Ishikawa (cell line): ENCODE measurements around the gene NTN1.

Experiments used
- CEBPB ChIP-seq: IDR thresholded peaks from 2 replicates; pipeline ENCODE4 v1.6.1; 2012
- CREB1 ChIP-seq: IDR thresholded peaks from 2 replicates; pipeline ENCODE4 v1.6.1; 2012; ENCODE audit warnings: low read depth
- EGR1 ChIP-seq: IDR thresholded peaks from 2 replicates; pipeline ENCODE4 v1.6.1; 2012
- EP300 ChIP-seq: IDR thresholded peaks from 2 replicates; pipeline ENCODE4 v1.6.1; 2012; ENCODE audit warnings: borderline replicate concordance
- FOXM1 ChIP-seq: IDR thresholded peaks from 2 replicates; pipeline ENCODE4 v1.6.1; 2012; ENCODE audit warnings: low read depth, borderline replicate concordance
- NFIC ChIP-seq: IDR thresholded peaks from 2 replicates; pipeline ENCODE4 v1.6.1; 2012
- RAD21 ChIP-seq: IDR thresholded peaks from 2 replicates; pipeline ENCODE4 v1.6.1; 2012; ENCODE audit warnings: low read depth
- TAF1 ChIP-seq: IDR thresholded peaks from 2 replicates; pipeline ENCODE4 v1.6.1; 2012; ENCODE audit warnings: low read depth, mild to moderate bottlenecking
- TCF12 ChIP-seq: IDR thresholded peaks from 2 replicates; pipeline ENCODE4 v1.6.1; 2012; ENCODE audit warnings: low read depth
- TEAD4 ChIP-seq: IDR thresholded peaks from 2 replicates; pipeline ENCODE4 v1.6.1; 2012
- YY1 ChIP-seq: IDR thresholded peaks from 2 replicates; pipeline ENCODE4 v1.6.1; 2012; ENCODE audit warnings: low read depth
- ZBTB7A ChIP-seq: IDR thresholded peaks from 2 replicates; pipeline ENCODE4 v1.6.1; 2012; ENCODE audit warnings: low read depth
- TF ChIP-seq, protein P1 (sequence below): IDR thresholded peaks from 2 replicates; pipeline ENCODE4 v1.6.1; 2012
- TF ChIP-seq, protein P2 (sequence below): IDR thresholded peaks from 2 replicates; pipeline ENCODE4 v1.6.1; 2012
- TF ChIP-seq, protein P3 (sequence below): IDR thresholded peaks from 2 replicates; pipeline ENCODE4 v1.6.1; 2012; ENCODE audit warnings: low read depth, mild to moderate bottlenecking

NTN1 gene

DNA sequence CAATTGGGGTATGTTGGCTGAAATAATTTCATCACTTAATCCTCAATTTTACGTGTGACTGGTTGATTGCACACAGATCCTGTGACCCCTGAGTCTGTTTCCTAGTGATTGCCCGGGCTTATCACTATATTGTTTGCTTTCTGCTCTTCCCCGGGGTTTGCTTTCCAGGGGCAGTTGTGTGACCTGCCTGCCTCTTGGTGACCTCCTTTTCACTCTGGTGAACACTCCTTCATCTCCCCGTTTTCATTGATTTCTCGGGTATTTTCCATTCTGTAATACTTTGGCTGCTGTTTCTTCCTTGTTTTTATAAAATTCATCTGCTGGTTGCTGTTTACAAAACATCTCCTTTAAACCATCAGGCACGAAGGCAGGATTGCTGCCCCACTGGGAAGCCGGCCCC, 36.0 kb downstream of the NTN1 start:
- TF ChIP-seq, protein P1, sequence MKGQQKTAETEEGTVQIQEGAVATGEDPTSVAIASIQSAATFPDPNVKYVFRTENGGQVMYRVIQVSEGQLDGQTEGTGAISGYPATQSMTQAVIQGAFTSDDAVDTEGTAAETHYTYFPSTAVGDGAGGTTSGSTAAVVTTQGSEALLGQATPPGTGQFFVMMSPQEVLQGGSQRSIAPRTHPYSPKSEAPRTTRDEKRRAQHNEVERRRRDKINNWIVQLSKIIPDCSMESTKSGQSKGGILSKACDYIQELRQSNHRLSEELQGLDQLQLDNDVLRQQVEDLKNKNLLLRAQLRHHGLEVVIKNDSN = no peak
- TF ChIP-seq CREB1 (no peak), TEAD4 (no peak), NFIC (no peak), TAF1 (no peak)
- TF ChIP-seq, protein P2, sequence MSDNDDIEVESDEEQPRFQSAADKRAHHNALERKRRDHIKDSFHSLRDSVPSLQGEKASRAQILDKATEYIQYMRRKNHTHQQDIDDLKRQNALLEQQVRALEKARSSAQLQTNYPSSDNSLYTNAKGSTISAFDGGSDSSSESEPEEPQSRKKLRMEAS = no peak
- TF ChIP-seq, protein P3, sequence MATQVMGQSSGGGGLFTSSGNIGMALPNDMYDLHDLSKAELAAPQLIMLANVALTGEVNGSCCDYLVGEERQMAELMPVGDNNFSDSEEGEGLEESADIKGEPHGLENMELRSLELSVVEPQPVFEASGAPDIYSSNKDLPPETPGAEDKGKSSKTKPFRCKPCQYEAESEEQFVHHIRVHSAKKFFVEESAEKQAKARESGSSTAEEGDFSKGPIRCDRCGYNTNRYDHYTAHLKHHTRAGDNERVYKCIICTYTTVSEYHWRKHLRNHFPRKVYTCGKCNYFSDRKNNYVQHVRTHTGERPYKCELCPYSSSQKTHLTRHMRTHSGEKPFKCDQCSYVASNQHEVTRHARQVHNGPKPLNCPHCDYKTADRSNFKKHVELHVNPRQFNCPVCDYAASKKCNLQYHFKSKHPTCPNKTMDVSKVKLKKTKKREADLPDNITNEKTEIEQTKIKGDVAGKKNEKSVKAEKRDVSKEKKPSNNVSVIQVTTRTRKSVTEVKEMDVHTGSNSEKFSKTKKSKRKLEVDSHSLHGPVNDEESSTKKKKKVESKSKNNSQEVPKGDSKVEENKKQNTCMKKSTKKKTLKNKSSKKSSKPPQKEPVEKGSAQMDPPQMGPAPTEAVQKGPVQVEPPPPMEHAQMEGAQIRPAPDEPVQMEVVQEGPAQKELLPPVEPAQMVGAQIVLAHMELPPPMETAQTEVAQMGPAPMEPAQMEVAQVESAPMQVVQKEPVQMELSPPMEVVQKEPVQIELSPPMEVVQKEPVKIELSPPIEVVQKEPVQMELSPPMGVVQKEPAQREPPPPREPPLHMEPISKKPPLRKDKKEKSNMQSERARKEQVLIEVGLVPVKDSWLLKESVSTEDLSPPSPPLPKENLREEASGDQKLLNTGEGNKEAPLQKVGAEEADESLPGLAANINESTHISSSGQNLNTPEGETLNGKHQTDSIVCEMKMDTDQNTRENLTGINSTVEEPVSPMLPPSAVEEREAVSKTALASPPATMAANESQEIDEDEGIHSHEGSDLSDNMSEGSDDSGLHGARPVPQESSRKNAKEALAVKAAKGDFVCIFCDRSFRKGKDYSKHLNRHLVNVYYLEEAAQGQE = no peak

DNA sequence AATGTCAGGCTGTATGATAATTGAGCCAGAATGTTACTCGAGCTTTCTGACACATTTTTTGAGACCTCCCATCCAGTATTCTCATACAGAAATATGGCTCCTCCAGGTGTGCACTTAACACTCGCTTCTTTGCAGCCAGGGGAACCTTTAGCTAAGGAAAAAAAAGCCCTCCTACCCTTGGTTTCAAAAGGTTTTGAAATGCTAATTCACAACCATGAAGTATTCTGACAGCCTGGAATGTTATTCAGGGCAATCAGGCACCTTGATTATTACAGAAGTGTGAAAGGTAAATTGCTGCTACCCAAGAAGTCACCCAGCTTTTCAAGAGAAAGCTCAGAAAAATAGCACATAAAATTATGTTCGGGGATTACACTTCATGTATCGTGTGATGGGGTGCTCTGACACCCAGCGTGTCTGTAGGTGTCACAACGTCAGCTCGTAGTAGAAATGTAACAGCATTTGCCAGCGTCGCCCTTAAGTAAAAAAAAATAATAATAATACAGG, 41.1 kb downstream of the NTN1 start:
- TF ChIP-seq YY1 = no peak
- TF ChIP-seq, protein P2 = no peak
- TF ChIP-seq, protein P3 = no peak
- no peak for TF ChIP-seq RAD21
- no peak for TF ChIP-seq TEAD4
- no peak for TF ChIP-seq FOXM1
- no peak for TF ChIP-seq ZBTB7A
- TF ChIP-seq CREB1 = no peak
- no peak for TF ChIP-seq NFIC
- TF ChIP-seq EP300 = no peak
- TF ChIP-seq CEBPB = no peak
- no peak for TF ChIP-seq TAF1
- no peak for TF ChIP-seq EGR1
- TF ChIP-seq TCF12 = no peak
- TF ChIP-seq, protein P1 = no peak

DNA sequence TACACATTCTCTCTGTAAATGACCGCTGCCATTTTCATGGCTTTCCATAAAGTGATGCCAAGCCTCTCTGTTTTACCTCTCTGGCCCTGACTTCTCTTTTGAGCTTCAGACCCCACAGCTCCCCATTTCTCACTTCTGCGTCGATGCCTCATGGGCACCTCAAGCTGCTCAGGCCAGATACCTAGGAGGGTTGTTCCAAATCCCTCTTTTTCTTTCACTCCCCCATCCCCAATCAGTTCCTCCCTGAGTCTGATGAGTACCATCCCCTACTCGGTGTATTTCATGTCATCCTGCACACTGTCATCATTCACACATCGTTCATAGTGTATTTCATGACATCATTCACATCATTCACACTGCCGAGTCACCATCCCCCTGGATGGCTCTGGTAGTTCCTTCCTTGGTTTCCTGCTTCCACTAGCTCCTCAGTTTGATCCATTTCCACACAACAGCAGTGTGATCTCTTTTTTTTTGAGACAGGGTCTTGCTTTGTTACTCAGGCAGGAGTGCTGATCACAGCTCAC, 43.1 kb downstream of the NTN1 start:
- TF ChIP-seq TAF1 (no peak), RAD21 (no peak), NFIC (no peak), CEBPB (no peak), TEAD4 (no peak), YY1 (no peak), EP300 (no peak), EGR1 (no peak), CREB1 (no peak), FOXM1 (no peak), ZBTB7A (no peak), TCF12 (no peak)
- TF ChIP-seq, protein P1 = no peak
- TF ChIP-seq, protein P2 = no peak
- TF ChIP-seq, protein P3 = no peak

DNA sequence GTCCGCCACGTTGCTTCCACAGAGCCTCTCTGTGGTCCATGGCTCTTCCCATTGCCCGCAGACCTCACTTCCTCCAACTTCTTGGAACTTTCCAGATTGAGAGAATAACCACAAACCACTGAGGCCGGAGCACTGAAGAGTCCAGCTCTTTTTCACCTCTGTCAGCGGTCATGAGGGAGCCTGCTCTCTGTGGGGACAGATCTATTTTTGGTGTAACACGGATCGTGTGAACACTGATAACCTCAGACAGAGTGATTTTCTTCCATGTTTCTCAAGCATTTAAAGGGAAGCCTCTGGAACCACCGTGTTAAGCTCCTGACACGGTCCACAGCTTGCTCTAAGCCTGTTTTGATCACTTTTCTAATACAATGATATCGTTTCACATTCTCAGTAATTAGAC, 49.7 kb downstream of the NTN1 start:
- TF ChIP-seq ZBTB7A (no peak), YY1 (no peak), CREB1 (no peak), RAD21 (no peak), EGR1 (no peak), FOXM1 (no peak), TEAD4 (no peak), EP300 (no peak), NFIC (no peak), CEBPB (no peak), TCF12 (no peak), TAF1 (no peak)
- TF ChIP-seq, protein P3 = no peak
- TF ChIP-seq, protein P2 = no peak
- TF ChIP-seq, protein P1 = no peak
